ENCODE results near the gene KLHL13.

The KLHL13 gene

GRCh38 chrX:118062817-118063615 is 53.6 kb downstream of the KLHL13 start:
- Histone ChIP-seq H3K79me2 (no peaks in the 10 kb centered on the region), H3K27me3 (ENCODE audit: control insufficient read depth, insufficient read depth, low read length) (no peaks in the 10 kb centered on the region), H3K4me3 (ENCODE audit: low read depth, low read length) (no peak overlapping the region), H3K27ac (no peak overlapping the region), H3K4me1 (no peaks in the 10 kb centered on the region), H2AFZ (no peak overlapping the region), H3K9ac (no peak overlapping the region), H3K36me3 (ENCODE audit: control insufficient read depth, insufficient read depth, low read length) (no peaks in the 10 kb centered on the region), H3K4me2 (ENCODE audit: low read length) (no peak overlapping the region), H3K9me3 (ENCODE audit: control insufficient read depth, low read length) (no peaks in the 10 kb centered on the region)
- TF ChIP-seq CTCF (IDR thresholded peaks at IDR 0.05) = no peak

- no peak for TF ChIP-seq CTCF (IDR thresholded peaks at IDR 0.05)
- Histone ChIP-seq H3K27ac (no peak overlapping the region), H3K9me3 (ENCODE audit: control insufficient read depth, low read length) (no peaks in the 10 kb centered on the region), H3K4me1 (no peaks in the 10 kb centered on the region), H3K27me3 (ENCODE audit: control insufficient read depth, insufficient read depth, low read length) (no peaks in the 10 kb centered on the region), H3K79me2 (no peaks in the 10 kb centered on the region), H3K4me2 (ENCODE audit: low read length) (no peak overlapping the region), H3K36me3 (ENCODE audit: control insufficient read depth, insufficient read depth, low read length) (no peaks in the 10 kb centered on the region), H3K4me3 (ENCODE audit: low read depth, low read length) (no peak overlapping the region), H2AFZ (no peak overlapping the region), H3K9ac (no peak overlapping the region)
These were observed 54.4 kb downstream of the KLHL13 start for GRCh38 chrX:118062048-118062789.

GRCh38 chrX:118058924-118059323 is 57.7 kb downstream of the KLHL13 start:
- Histone ChIP-seq H3K4me2 (ENCODE audit: low read length) (no peak overlapping the region), H2AFZ (no peak overlapping the region), H3K4me3 (ENCODE audit: low read depth, low read length) (no peak overlapping the region), H3K4me1 (peaks cover 4% of the 10 kb centered on the region), H3K9me3 (ENCODE audit: control insufficient read depth, low read length) (no peaks in the 10 kb centered on the region), H3K79me2 (no peaks in the 10 kb centered on the region), H3K27me3 (ENCODE audit: control insufficient read depth, insufficient read depth, low read length) (no peaks in the 10 kb centered on the region), H3K27ac (no peak overlapping the region), H3K36me3 (ENCODE audit: control insufficient read depth, insufficient read depth, low read length) (no peaks in the 10 kb centered on the region), H3K9ac (no peak overlapping the region)
- no peak for TF ChIP-seq CTCF (IDR thresholded peaks at IDR 0.05)

GRCh38 chrX:118056870-118057269 is 59.7 kb downstream of the KLHL13 start:
- no peaks in the 10 kb centered on the region for H3K9me3 ChIP-seq (ENCODE audit: control insufficient read depth, low read length)
- H3K36me3 ChIP-seq (ENCODE audit: control insufficient read depth, insufficient read depth, low read length) = no peaks in the 10 kb centered on the region
- TF ChIP-seq CTCF (IDR thresholded peaks at IDR 0.05) = no peak
- no peaks in the 10 kb centered on the region for H3K27me3 ChIP-seq (ENCODE audit: control insufficient read depth, insufficient read depth, low read length)
- no peak overlapping the region for H3K9ac ChIP-seq
- H2AFZ ChIP-seq = no peak overlapping the region
- no peaks in the 10 kb centered on the region for H3K79me2 ChIP-seq
- no peak overlapping the region for H3K27ac ChIP-seq
- H3K4me3 ChIP-seq (ENCODE audit: low read depth, low read length) = no peak overlapping the region
- no peak overlapping the region for H3K4me2 ChIP-seq (ENCODE audit: low read length)
- peaks cover 4% of the 10 kb centered on the region for H3K4me1 ChIP-seq
